ENCODE results near the gene TTC7B. TPM values are rescaled to one million over a fixed set of nuclear protein-coding genes. Genes with fewer than 3 reads are reported as not detected.

The TTC7B gene
- total RNA-seq, 1 donor from 2014 or later = 2.4 TPM

DNA sequence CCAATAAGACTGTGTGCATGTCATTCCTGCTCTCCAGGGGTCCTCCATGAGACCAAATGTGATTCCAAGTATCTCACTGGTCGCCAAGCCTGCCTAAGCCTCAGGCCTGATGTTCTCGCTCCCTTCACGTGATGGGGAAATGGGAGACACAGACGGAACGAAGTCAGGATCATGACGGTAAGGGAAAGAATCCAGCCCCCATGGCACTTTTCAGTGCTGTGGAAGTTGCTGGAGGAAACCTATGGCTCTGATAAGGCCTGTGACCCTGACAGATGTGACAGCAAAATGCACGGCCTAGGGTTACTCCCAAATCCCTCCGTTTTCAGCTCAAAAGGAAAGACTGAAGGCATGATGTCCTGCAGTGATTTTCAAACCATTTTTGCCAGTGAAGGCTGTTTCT, 234.5 kb downstream of the TTC7B start:
- DNase-seq = no peak
- Mint-ChIP-seq H3K27ac (no peak overlapping the region), H3K9me3 (no peaks in the 10 kb centered on the region), H3K36me3 (ENCODE audit: low read depth) (no peaks in the 10 kb centered on the region), H3K4me3 (no peak overlapping the region), H3K27me3 (no peaks in the 10 kb centered on the region), H3K4me1 (no peaks in the 10 kb centered on the region)
- intact Hi-C loops (cut with micrococcal nuclease) = no loop called here

GRCh38 chr14:90580377-90581335, 235.6 kb downstream of the TTC7B start:
- Mint-ChIP-seq H3K4me1 (no peaks in the 10 kb centered on the region), H3K36me3 (ENCODE audit: low read depth) (no peaks in the 10 kb centered on the region), H3K27ac (no peak overlapping the region), H3K4me3 (no peak overlapping the region), H3K9me3 (no peaks in the 10 kb centered on the region), H3K27me3 (no peaks in the 10 kb centered on the region)
- intact Hi-C loops (cut with micrococcal nuclease) = no loop called here
- DNase-seq = no peak

GRCh38 chr14:90579816-90580215, 236.4 kb downstream of the TTC7B start:
- H3K9me3 Mint-ChIP-seq = no peaks in the 10 kb centered on the region

DNA sequence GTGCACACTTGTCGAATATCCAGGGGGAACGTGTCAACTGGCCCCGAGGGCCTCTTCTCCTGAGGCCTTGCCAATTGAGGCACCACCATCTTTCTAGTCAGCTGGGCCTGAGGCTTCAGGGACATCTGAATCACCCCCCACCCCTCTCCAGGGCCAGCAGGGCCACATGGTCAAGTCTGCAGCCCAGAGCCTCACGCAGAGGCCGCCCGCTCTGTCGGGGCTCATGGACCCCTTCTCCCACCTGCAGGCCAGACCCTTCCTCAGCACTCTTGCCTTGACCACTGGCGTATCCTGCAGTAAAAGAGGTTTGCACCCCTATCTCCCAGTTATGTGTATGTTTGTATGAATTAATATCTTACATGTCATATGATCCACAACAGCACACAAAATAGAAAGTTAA, 237.1 kb downstream of the TTC7B start:
- no peak overlapping the region for H3K4me3 Mint-ChIP-seq
- DNase-seq = no peak
- no peaks in the 10 kb centered on the region for H3K27me3 Mint-ChIP-seq
- no peaks in the 10 kb centered on the region for H3K4me1 Mint-ChIP-seq
- intact Hi-C loops (cut with micrococcal nuclease) = no loop called here
- no peaks in the 10 kb centered on the region for H3K9me3 Mint-ChIP-seq
- H3K27ac Mint-ChIP-seq = no peak overlapping the region
- H3K36me3 Mint-ChIP-seq (ENCODE audit: low read depth) = no peaks in the 10 kb centered on the region

More at GRCh38 chr14:90579816-90580215, 236.4 kb downstream of the TTC7B start:
- intact Hi-C loops (cut with micrococcal nuclease) = no loop called here
- Mint-ChIP-seq H3K4me1 (no peaks in the 10 kb centered on the region), H3K4me3 (no peak overlapping the region), H3K36me3 (ENCODE audit: low read depth) (no peaks in the 10 kb centered on the region), H3K27ac (no peak overlapping the region), H3K27me3 (no peaks in the 10 kb centered on the region)
- DNase-seq = no peak

GRCh38 chr14:90578283-90578985, 237.8 kb downstream of the TTC7B start:
- no peaks in the 10 kb centered on the region for H3K27me3 Mint-ChIP-seq
- intact Hi-C loops (cut with micrococcal nuclease) = no loop called here
- no peak overlapping the region for H3K4me3 Mint-ChIP-seq
- H3K36me3 Mint-ChIP-seq (ENCODE audit: low read depth) = no peaks in the 10 kb centered on the region
- H3K4me1 Mint-ChIP-seq = no peaks in the 10 kb centered on the region
- H3K9me3 Mint-ChIP-seq = no peaks in the 10 kb centered on the region
- no peak for DNase-seq
- no peak overlapping the region for H3K27ac Mint-ChIP-seq

DNA sequence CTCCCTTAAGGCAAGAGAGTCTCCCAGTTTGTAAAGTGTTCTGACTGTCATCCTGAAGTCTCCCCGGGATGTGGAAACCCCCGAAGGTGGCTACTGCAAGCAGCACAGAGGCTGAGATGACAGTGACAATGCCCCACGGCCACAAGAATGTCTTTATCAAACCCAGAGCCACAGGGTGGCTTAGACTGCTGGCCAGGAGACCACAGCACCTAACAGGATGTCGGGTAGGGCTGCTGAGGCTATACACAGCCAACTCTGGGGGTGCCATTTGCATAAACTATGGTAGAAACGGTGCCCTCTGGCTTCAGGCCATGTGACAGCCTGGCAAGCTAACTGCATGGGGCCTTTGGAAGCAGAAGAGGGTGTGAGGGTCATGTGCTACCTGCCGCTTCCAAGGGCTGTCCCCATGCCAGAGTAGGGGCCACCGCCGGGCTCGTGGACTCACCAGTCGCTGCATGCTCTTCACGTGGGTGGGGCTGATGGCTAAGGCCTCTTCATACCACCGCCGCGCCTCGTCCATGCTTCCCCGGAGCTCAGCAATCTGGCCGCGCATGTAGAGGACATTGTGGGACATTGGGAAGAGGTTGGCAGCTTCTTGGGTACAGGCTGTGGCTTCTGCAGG, 238.5 kb downstream of the TTC7B start:
- Mint-ChIP-seq H3K36me3 (ENCODE audit: low read depth) (no peaks in the 10 kb centered on the region), H3K27ac (no peak overlapping the region), H3K27me3 (no peaks in the 10 kb centered on the region), H3K9me3 (no peaks in the 10 kb centered on the region), H3K4me1 (no peaks in the 10 kb centered on the region), H3K4me3 (no peak overlapping the region)
- no peak for DNase-seq
- intact Hi-C loops (cut with micrococcal nuclease) = no loop called here

DNA sequence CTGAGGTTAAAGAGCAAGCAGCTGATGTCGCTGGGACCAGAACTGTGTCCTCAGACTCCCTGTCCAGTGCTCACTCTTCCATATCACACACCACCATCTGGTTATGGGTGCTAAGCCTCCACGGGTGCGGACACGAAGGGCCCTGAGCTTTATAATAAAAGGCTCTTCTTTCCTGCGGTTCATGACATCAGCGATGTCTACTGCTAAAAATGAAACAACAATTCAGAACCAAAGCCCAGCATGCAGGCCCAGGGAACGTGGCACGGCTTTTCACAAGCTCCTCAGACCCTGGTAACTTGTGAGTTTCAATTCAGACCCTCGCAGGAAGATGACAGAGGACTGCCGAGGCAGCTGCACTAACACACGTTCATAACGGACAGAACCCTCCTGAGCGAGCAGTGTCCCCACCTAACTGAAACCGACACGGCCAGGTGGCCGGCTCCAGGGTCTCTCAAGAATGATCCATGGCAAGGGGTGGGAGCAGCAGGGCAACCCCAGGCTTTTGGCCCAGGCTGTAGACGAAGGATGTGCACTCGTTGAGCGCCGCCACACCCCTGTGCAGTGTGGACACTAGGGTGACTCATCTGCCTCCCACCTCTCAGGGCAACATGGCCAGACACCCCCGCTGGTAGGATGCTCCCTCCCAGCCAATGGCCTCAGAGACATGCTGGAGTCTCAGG, 239.1 kb downstream of the TTC7B start:
- intact Hi-C loops (cut with micrococcal nuclease) = no loop called here
- H3K4me1 Mint-ChIP-seq = no peaks in the 10 kb centered on the region
- no peak overlapping the region for H3K27ac Mint-ChIP-seq
- H3K36me3 Mint-ChIP-seq (ENCODE audit: low read depth) = no peaks in the 10 kb centered on the region
- no peak for DNase-seq
- H3K9me3 Mint-ChIP-seq = no peaks in the 10 kb centered on the region
- H3K27me3 Mint-ChIP-seq = no peaks in the 10 kb centered on the region
- H3K4me3 Mint-ChIP-seq = no peak overlapping the region

DNA sequence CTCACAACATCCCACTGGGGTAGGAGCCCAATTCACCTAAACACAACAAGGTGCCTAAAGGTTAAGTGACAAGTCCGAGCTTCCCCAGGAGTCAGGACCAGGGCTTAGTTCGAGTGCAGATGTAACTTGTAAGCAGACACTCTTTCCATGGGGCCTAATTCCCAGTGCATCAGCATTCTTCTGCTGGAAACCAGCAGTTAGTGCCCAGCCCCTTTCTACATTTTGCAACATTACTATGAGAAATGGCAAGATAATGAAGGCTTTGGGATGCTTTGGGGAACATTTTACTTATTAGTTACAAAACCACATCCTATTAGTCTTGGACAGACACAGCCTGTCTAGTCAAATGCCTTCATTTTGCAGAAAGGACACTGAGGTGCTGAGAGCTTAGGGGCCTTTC, 239.6 kb downstream of the TTC7B start:
- no peaks in the 10 kb centered on the region for H3K4me1 Mint-ChIP-seq
- no peak overlapping the region for H3K27ac Mint-ChIP-seq
- H3K27me3 Mint-ChIP-seq = no peaks in the 10 kb centered on the region
- no peaks in the 10 kb centered on the region for H3K9me3 Mint-ChIP-seq
- intact Hi-C loops (cut with micrococcal nuclease) = no loop called here
- no peak for DNase-seq
- no peaks in the 10 kb centered on the region for H3K36me3 Mint-ChIP-seq (ENCODE audit: low read depth)
- H3K4me3 Mint-ChIP-seq = no peak overlapping the region

DNA sequence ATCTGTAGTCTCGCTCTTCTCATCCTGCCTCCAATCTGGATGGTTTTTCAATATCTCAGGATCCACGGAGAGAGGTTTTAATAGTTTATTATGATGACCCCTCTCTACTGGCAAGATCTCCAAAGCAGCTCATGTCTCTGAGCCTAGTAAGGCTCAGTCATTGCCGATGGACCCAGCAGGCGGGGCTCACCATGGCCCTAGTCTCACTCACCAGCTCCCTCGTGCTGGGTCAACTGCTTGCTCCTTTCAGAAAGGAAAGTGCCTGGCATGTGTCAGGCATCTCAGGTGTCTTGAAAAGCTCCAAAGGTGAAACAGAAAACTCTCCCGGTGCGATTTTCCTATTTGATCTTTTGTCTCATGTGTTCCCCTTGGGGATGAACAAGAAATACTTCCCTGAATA, 240.4 kb downstream of the TTC7B start:
- intact Hi-C loops (cut with micrococcal nuclease) = no loop called here
- Mint-ChIP-seq H3K4me1 (no peaks in the 10 kb centered on the region), H3K36me3 (ENCODE audit: low read depth) (no peaks in the 10 kb centered on the region), H3K27ac (no peak overlapping the region), H3K27me3 (no peaks in the 10 kb centered on the region), H3K4me3 (no peak overlapping the region), H3K9me3 (no peaks in the 10 kb centered on the region)
- DNase-seq = no peak

DNA sequence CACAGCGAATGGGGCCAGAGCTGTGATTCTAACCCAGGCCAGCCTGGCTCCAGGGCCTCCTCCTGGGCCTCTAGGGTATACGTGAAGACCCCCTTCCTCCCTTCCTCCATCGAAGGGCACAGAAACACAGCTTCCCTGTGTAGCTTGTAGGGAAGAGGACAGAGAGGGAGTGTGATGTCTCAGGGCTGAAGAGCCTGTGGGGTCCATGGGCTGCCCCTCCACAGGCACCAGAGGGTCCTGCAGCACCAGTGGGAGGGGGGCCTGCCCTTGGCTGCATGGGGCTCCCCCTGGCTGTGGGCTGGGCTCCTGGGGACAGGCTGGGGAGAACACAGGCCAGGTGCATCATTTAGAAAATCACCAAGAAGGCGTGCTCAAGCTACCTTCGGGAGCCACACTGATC, 240.9 kb downstream of the TTC7B start:
- Mint-ChIP-seq H3K27ac (no peak overlapping the region), H3K4me3 (no peak overlapping the region), H3K4me1 (no peaks in the 10 kb centered on the region), H3K36me3 (ENCODE audit: low read depth) (no peaks in the 10 kb centered on the region), H3K9me3 (no peaks in the 10 kb centered on the region), H3K27me3 (no peaks in the 10 kb centered on the region)
- no peak for DNase-seq
- intact Hi-C loops (cut with micrococcal nuclease) = no loop called here

DNA sequence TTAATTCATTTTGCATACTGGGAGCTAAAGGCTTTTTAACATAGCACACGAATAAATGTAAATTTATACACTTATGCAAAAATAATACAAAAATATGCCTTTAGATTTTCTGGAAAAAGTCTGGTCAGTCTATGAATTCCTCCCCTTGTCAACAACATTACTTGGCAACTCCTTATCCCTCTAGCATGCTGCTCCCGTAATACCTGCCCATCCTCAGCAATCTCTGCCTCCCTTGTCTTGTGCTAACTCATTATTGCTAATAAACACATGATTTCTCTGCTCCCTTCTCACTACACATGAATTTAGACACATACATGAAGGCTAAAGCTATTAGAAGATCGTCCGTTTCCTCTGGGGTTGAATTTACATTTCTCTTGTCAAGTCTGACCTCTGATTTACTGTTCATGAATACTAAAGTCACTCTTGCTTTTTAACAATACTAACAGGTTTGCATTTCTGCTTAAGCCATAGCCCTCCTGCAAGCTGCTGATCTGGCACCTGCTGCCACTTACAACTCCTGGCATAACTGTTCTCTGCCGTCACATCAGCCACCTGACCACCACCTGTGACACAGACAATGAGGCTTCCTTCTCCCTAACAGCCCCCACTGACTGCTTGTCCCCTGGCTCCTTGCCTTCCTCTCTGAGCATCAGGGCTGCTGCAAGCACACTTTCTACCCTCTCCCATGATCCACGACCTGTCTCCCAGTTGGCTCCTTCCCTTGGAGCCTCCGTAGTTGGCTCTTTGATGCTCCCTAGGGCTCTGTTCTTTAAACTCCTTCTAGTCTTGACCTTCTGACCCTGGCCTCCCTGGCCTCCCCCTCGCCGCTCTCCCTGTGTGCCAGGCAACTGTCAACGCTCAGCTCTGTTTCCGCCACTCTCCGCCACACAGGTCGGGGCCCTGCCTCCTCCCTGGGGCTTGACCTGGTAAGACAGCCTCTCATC, 241.8 kb downstream of the TTC7B start:
- no peak for DNase-seq
- Mint-ChIP-seq H3K9me3 (no peaks in the 10 kb centered on the region), H3K27me3 (no peaks in the 10 kb centered on the region), H3K4me1 (no peaks in the 10 kb centered on the region), H3K4me3 (no peak overlapping the region), H3K36me3 (ENCODE audit: low read depth) (no peaks in the 10 kb centered on the region), H3K27ac (no peak overlapping the region)
- intact Hi-C loops (cut with micrococcal nuclease) = no loop called here

GRCh38 chr14:90573385-90574105, 242.7 kb downstream of the TTC7B start:
- Mint-ChIP-seq H3K9me3 (no peaks in the 10 kb centered on the region), H3K27me3 (no peaks in the 10 kb centered on the region), H3K27ac (no peak overlapping the region), H3K4me3 (no peak overlapping the region), H3K4me1 (no peaks in the 10 kb centered on the region), H3K36me3 (ENCODE audit: low read depth) (no peaks in the 10 kb centered on the region)
- intact Hi-C loops (cut with micrococcal nuclease) = no loop called here
- DNase-seq = no peak
